Mucosa of descending colon (tissue), 3 donors: ENCODE data around the gene NTF3. TPM values are rescaled to one million over a fixed set of nuclear protein-coding genes. Genes with fewer than 3 reads are reported as not detected.

Experiments used
- ATAC-seq: fragments of 200-7000 bp; cut with Tn5 transposase; one replicate; pipeline ENCODE4 v1.9.1; 2020; ENCODE audit warnings: mild to moderate bottlenecking, moderate library complexity
- DNase-seq, 3 donors: peaks; one replicate each; pipeline ENCODE4 v3.0.0-alpha.2; 2020
- H3K36me3 ChIP-seq: fragments of 200-600 bp; one replicate; pipeline ENCODE4 v1.8.0; 2021; ENCODE audit warnings: low read depth, mild to moderate bottlenecking
- H3K4me1 ChIP-seq: fragments of 200-600 bp; one replicate; pipeline ENCODE4 v1.8.0; 2021; ENCODE audit warnings: low read depth, mild to moderate bottlenecking
- H3K4me3 ChIP-seq: fragments of 200-600 bp; one replicate; pipeline ENCODE4 v1.8.0; 2021; ENCODE audit warnings: mild to moderate bottlenecking
- H3K9me3 ChIP-seq: fragments of 200-600 bp; one replicate; pipeline ENCODE4 v1.8.0; 2021; ENCODE audit warnings: mild to moderate bottlenecking
- intact Hi-C, 2 donors: fragments of 100-400 bp; cut with DNase I in 1 of 2; cut with micrococcal nuclease in 1 of 2; formaldehyde crosslinking; loops; one replicate each; pipeline versions ENCODE4 v1.11.0 to v1.11.1; 2022; cut with DNase I, micrococcal nuclease
- total RNA-seq, 3 donors: library from RNA; stranded (reverse); fragmentation: NEBNext Ultra II Directional in 2 of 3; extraction: Animal tissue kit (Norgen Biotek cat#: 25700) in 2 of 3; gene quantifications; one replicate each; pipeline versions ENCODE4 v1.2.1 to v1.2.4, GENCODE V29; 2021 to 2023
- TF ChIP-seq, protein P1 (sequence below): fragments of 200-600 bp; IDR thresholded peaks from one replicate; pipeline ENCODE4 v1.8.0; 2022; ENCODE audit warnings: antibody characterized with exemption, mild to moderate bottlenecking
- donor health status: DM: no; HTN: no; CAD: no; lungs with moderate emphysema.
- donor health status: DM: no; HTN: no; CAD: no.
- donor health status: DM: no; HTN: yes; CAD: no.

NTF3 gene
- total RNA-seq, 3 donors from 2014 or later, result 0.58 to 1.4 (median 1.4) TPM

GRCh38 chr12:5438671-5439200 lies 6.8 kb downstream of the NTF3 start:
- peak; percentile 41 for ATAC-seq
- TF ChIP-seq, protein P1, sequence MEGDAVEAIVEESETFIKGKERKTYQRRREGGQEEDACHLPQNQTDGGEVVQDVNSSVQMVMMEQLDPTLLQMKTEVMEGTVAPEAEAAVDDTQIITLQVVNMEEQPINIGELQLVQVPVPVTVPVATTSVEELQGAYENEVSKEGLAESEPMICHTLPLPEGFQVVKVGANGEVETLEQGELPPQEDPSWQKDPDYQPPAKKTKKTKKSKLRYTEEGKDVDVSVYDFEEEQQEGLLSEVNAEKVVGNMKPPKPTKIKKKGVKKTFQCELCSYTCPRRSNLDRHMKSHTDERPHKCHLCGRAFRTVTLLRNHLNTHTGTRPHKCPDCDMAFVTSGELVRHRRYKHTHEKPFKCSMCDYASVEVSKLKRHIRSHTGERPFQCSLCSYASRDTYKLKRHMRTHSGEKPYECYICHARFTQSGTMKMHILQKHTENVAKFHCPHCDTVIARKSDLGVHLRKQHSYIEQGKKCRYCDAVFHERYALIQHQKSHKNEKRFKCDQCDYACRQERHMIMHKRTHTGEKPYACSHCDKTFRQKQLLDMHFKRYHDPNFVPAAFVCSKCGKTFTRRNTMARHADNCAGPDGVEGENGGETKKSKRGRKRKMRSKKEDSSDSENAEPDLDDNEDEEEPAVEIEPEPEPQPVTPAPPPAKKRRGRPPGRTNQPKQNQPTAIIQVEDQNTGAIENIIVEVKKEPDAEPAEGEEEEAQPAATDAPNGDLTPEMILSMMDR, result no peak
- no peak for DNase-seq
- H3K36me3 ChIP-seq, result no peaks in the 10 kb centered on the region
- H3K4me3 ChIP-seq, result no peak overlapping the region
- intact Hi-C loops, result no loop called here
- no peaks in the 10 kb centered on the region for H3K9me3 ChIP-seq
- H3K4me1 ChIP-seq, result peaks cover 6% of the 10 kb centered on the region

GRCh38 chr12:5439371-5439771 lies 7.5 kb downstream of the NTF3 start:
- ATAC-seq, result peak; percentile 72
- H3K36me3 ChIP-seq, result no peaks in the 10 kb centered on the region

GRCh38 chr12:5439788-5440300 lies 7.9 kb downstream of the NTF3 start:
- ATAC-seq, result no peak
- Histone ChIP-seq H3K4me1 (peaks cover 6% of the 10 kb centered on the region), H3K4me3 (no peak overlapping the region), H3K9me3 (no peaks in the 10 kb centered on the region), H3K36me3 (no peaks in the 10 kb centered on the region)
- TF ChIP-seq, protein P1, result no peak
- no peak for DNase-seq
- intact Hi-C loops, result no loop called here

More at GRCh38 chr12:5439371-5439771, 7.5 kb downstream of the NTF3 start:
- Histone ChIP-seq H3K4me1 (peaks cover 6% of the 10 kb centered on the region), H3K9me3 (no peaks in the 10 kb centered on the region), H3K4me3 (no peak overlapping the region)
- TF ChIP-seq, protein P1, result no peak
- intact Hi-C loops, result no loop called here
- peak in 1 of 3 donors; percentile 23 for DNase-seq

GRCh38 chr12:5440978-5441377 lies 9.1 kb downstream of the NTF3 start:
- intact Hi-C loops, result no loop called here
- H3K4me3 ChIP-seq, result no peak overlapping the region
- no peaks in the 10 kb centered on the region for H3K9me3 ChIP-seq
- no peak for ATAC-seq
- peaks cover 6% of the 10 kb centered on the region for H3K4me1 ChIP-seq
- DNase-seq, result no peak
- TF ChIP-seq, protein P1, result no peak
- H3K36me3 ChIP-seq, result no peaks in the 10 kb centered on the region

DNA sequence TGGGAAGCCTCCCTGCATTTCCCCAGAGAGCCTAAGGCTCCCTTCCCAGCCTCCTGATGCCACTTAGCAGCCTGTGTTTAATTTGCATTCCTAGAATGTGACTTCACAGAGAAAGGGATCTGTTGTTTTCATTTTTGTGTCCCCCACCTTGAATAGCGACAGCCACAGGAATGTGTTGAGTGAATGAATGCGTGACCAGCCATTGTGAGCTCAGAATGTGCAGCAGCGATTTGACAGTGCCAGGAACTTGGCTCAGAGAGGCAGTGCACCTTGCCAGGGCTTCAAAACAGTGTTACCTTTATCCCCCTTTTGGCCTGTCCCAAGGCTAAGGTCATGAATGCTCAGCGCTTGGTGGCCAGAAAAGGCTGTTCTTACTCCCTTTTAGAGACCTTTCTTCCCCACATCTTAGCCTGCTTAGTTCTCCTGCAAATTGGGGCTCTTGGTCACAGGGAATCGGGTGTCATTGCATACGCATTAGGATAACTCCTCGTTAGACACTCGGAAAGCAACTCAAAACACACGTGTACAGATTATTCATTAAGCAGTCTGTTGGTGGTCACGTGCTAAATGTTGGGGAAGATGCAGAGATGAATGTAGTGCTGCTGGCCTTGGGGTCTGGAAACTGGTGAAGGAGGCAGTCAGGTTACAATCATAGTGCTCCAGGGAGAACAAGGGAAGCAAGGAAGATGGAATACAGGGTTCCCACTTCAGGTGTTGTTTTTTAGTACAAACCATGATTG lies 9.8 kb downstream of the NTF3 start:
- H3K4me1 ChIP-seq, result peaks cover 6% of the 10 kb centered on the region
- ATAC-seq, result no peak
- TF ChIP-seq, protein P1, result no peak
- intact Hi-C loops, result no loop called here
- DNase-seq, result no peak
- H3K9me3 ChIP-seq, result no peaks in the 10 kb centered on the region
- no peaks in the 10 kb centered on the region for H3K36me3 ChIP-seq
- H3K4me3 ChIP-seq, result no peak overlapping the region
